HG03280 (cell line): ENCODE results near the gene CRYBG3.

Experiments
- ATAC-seq: cut with Tn5 transposase; IDR thresholded peaks from one replicate; pipeline ENCODE4 v1.9.1; 2021; ENCODE audit warnings: mild to moderate bottlenecking, moderate library complexity; ENCODE audit not compliant: unreplicated experiment

CRYBG3 gene

GRCh38 chr3:97939401-97939800 is 117.6 kb downstream of the CRYBG3 start:
- ATAC-seq, result no peak

- ATAC-seq, result no peak
Measured at GRCh38 chr3:97940034-97940433, 118.2 kb downstream of the CRYBG3 start.

- ATAC-seq, result no peak
Measured at GRCh38 chr3:97942801-97943546, 121.2 kb downstream of the CRYBG3 start.

GRCh38 chr3:97948351-97949109 is 126.7 kb downstream of the CRYBG3 start:
- ATAC-seq, result no peak

- no peak for ATAC-seq
Measured at GRCh38 chr3:97949110-97949485, 127.3 kb downstream of the CRYBG3 start.

- no peak for ATAC-seq
Measured at GRCh38 chr3:97949743-97950142, 127.9 kb downstream of the CRYBG3 start.

GRCh38 chr3:97950360-97950759 is 128.5 kb downstream of the CRYBG3 start:
- no peak for ATAC-seq

- ATAC-seq, result no peak
Measured at GRCh38 chr3:97952280-97952679, 130.5 kb downstream of the CRYBG3 start.

- no peak for ATAC-seq
Measured at GRCh38 chr3:97952872-97953271, 131.1 kb downstream of the CRYBG3 start.

GRCh38 chr3:97954228-97954827 is 132.5 kb downstream of the CRYBG3 start:
- no peak for ATAC-seq

GRCh38 chr3:97956051-97956450 is 134.2 kb downstream of the CRYBG3 start:
- ATAC-seq, result no peak

- no peak for ATAC-seq
Measured at GRCh38 chr3:97957617-97958311, 136.0 kb downstream of the CRYBG3 start.

GRCh38 chr3:97958396-97958795 is 136.6 kb downstream of the CRYBG3 start:
- ATAC-seq, result no peak

GRCh38 chr3:97958796-97959195 is 137.0 kb downstream of the CRYBG3 start:
- no peak for ATAC-seq

GRCh38 chr3:97959872-97960271 is 138.1 kb downstream of the CRYBG3 start:
- ATAC-seq, result no peak

- no peak for ATAC-seq
Measured at GRCh38 chr3:97960551-97960950, 138.7 kb downstream of the CRYBG3 start.

- ATAC-seq, result no peak
Measured at GRCh38 chr3:97960993-97961766, 139.4 kb downstream of the CRYBG3 start.

- no peak for ATAC-seq
Measured at GRCh38 chr3:97967966-97968365, 146.2 kb downstream of the CRYBG3 start.

- no peak for ATAC-seq
Measured at GRCh38 chr3:97968376-97968775, 146.6 kb downstream of the CRYBG3 start.

- ATAC-seq, result no peak
Measured at GRCh38 chr3:97969541-97969940, 147.7 kb downstream of the CRYBG3 start.

GRCh38 chr3:97970156-97970555 is 148.3 kb downstream of the CRYBG3 start:
- ATAC-seq, result no peak
